NCI-H526 (cell line): ENCODE measurements around the gene DPH6.
"Not testable (repeated sequence)": the region's sequence is repeated elsewhere in the genome, so short reads cannot be mapped to it uniquely, and the experiment has no call there.

ENCODE experiments used
- DNase-seq, 2 experiments: peaks; one replicate each; lab custom pipeline; 2025; lab: John Stamatoyannopoulos, UW

DPH6 gene, protein sequence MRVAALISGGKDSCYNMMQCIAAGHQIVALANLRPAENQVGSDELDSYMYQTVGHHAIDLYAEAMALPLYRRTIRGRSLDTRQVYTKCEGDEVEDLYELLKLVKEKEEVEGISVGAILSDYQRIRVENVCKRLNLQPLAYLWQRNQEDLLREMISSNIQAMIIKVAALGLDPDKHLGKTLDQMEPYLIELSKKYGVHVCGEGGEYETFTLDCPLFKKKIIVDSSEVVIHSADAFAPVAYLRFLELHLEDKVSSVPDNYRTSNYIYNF

DNA sequence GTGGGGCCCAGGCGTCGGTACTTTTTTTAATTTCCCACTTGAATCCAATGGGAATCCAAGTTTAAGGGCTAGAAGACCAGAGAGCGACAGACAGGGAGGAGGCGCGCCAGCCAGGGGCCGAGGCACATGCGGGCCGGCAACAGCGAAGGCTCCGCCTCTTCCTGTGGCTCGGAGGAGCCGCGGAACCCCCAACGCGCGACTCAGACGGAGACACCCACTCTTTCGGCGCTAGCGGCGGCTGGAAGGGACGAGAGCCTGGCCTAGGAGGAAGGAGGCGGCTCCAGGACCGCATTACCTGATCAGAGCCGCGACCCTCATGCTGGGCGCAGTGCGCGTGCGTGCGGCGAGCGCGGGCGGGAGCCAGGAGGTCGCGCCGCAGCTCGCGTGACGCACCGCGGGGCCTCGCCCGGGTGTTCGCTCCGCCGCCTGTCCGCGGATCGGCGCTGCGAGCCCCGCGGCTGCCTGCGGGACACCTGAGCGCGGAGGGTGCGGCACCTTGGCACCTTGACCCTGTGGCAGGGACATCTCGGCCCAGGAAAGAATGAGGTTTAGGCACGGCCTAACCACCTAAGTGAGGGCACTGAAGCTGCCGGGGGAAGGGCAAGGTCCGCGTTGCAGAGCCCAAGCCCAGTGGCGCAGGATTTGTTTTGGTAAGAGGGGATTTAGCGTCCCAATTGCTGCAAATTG lies at the start of gene DPH6:
Gene DPH6, minus strand, starts transcription at position 342 of the 687 bp plus-strand sequence. Its CDS starts 24 bp downstream, at position 318.
- peak; percentile 58 to 96 for DNase-seq

DNA sequence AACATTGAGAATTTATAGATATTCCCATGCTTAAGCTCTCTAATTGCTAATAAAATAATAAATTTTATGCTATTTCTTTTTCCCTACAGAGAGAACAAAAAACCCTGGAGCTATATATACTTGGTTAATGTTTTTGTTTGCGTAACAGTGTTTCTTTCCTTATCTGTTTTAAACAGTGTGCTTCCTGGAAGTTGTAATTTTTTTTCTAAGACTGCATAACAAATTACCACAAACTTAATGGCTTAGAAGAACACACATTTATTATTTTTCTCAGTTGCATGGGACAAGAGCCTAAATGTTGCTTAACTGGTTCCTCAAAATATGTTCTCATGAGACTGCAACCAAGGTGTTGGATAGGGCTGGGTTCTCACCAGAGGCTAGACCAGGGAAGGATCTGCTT lies 49.7 kb upstream of the DPH6 start:
- DNase-seq: no peak

DNA sequence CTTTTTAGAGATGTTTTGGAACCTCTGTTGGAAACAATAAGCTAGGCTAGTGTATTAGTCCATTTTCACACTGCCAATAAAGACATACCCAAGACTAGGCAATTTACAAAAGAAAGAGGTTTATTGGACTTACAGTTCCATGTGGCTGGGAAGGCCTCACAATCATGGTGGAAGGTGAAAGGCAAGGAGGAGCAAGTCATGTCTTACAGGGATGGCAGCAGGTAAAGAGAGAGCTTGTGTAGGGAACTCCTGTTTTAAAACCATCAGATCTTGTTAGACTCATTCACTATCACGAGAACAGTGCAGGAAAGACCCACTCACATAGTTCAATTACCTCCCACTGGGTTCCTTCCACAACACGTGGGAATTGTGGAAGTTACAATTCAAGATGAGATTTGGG lies 46.0 kb upstream of the DPH6 start:
- not testable (repeated sequence) for DNase-seq

DNA sequence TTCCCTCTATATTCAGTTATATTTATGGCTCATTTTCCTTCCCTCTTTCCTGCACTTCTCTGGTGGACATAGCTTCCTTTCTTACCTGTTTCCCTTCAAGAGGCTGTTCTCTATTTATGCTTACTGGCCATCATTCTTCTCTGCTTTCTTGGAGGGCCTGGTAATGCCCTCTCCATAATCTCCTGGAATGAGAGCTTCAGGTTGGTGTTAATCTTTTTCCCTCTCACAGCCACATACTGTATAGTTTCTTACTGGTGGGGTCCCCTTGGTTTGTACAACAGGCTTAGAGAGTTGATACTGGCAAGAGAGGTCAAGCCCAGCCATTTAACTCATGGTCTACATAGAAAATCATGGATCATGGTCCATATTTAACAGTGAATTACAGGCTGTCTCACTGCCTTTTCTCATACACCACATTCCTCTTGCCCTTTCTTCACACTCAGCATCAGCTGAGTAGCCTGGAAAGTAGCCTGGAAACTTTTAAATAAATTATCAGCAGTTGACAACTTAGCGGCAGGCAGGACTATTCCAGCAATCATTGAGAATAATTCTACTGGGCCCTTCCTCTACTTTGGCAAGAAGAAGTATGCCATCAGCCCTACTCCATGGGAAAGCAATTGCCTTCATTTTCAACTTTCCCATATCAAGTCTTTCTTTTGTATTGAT lies 38.0 kb upstream of the DPH6 start:
- DNase-seq: no peak

DNA sequence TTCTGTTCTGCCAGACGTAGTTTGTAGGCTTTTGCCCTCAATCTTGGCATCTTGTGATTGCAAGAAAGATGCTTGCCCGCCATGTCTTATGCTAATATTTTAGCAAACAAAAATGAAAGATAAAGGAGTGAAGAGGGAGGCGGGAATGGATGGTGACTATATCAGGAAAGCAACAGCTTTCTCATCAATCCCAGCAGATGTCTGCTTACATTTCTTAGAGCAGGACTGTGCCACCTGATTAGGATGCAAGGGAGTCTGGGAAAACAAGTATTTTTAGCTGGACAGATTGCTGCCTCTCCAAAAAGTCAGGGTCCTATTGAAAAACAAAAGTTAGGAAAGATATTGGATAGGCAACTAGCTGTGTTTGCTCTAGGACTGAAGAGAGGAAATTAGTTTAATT lies 34.6 kb upstream of the DPH6 start:
- no peak for DNase-seq

DNA sequence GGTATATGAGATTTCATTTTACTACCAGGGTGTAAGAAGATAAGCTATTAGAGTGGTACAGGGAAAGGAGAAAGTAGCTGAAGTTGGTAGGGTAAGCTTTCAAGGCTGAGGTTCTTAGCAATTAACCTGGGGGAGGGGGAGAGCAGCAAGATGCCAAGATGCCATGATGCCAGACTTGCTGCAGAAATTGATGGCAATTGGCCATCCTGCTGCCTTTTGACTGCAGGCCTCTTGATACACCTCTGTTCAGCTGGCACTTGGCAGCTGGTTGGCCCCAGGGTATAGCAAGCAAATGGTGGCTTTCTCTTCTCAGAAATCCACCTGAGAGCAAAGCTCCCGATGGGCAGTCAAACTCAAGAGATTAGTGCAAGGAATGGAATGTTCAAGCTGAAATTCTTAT lies 21.4 kb upstream of the DPH6 start:
- DNase-seq: no peak

DNA sequence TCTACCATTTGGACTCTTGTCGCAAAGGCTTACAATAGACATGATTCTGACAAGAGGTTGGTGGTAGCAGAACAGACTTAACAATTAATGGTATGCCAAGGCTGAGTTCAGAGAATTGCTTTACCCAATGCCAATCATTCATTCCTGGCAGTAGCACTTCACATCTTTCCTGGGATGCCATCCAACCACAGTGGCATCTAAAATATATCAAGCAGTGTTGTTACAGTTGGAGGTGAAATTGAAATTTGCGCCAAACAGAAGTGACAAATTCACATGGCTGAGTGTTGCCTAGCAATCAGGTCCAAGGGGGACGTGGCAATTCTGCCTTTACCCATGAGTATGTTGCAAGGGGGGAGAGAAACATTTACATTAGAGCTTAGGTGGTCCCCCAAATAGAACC lies 21.0 kb upstream of the DPH6 start:
- DNase-seq: no peak

DNA sequence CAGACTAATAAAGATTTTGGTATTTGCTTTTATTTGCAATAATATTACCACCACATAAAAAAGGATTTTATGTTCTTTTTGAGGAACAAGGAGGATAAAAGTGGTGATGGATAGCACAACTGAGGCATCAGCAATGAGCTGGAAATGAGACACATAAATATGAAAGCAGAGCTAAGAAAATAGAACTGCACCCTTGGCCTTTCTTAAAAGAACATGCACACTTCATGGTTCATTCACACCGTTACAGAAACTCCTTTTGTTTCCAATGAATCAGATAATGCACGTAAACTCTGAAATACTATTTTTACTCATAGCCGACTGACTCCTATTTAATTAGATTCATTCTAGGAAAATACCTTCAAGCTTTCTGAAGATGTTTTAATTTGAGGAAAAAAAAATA lies 19.9 kb upstream of the DPH6 start:
- DNase-seq: no peak

DNA sequence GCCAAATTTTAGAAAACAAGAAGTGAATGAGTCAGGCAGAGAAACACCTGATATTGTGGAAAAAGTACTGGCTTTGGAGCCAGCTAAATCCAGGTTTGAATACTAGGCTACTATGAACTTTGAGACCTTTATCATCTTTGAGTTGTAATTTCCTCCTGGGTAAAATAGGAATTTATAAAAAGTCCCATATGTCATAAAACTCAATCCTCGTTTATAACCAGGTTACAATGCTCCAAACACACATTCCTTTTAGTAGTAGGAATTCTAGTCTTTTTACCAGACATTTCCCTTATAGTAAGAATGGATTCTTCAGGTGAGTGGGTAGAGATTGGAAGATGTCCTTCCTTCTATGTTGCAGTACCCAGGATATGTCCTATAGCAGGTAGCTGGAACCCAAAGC lies 16.7 kb upstream of the DPH6 start:
- DNase-seq: no peak

DNA sequence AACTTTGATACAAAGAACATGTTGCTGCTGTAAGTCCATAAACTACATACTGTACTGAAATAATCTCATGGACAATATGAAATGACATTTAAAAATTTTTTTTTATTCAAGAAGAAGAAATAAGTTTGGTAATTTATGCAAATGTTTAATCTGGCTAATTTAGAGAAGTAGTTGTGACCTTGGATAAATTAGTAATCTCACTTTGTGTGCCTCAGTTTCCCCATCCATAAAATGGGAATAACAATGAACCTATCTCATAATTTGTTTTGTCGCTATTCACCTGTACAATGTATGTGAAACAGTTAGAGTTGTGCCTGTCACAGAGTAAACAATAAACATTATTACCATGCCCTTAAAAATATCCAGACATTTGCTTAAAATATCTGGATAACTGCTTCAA lies 15.3 kb upstream of the DPH6 start:
- no peak for DNase-seq

DNA sequence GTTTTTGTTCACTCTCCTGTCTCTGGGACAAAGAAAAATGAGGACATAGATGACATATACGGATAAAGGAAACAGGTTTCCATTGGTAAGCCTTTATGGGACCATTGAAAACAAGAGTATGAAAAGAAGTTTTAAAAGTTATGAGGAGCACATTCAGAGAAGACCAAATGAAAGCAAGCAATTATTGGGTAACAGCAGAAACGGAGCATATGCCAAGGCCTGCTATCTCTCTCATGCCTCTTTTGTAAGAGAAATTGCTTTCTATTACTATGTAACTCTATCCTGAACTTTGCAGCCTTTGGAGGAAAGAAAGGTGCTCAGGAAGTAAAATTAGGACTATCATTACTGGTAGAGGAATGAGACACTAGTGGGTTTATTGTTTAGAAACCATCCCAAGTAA lies 14.9 kb upstream of the DPH6 start:
- no peak for DNase-seq

DNA sequence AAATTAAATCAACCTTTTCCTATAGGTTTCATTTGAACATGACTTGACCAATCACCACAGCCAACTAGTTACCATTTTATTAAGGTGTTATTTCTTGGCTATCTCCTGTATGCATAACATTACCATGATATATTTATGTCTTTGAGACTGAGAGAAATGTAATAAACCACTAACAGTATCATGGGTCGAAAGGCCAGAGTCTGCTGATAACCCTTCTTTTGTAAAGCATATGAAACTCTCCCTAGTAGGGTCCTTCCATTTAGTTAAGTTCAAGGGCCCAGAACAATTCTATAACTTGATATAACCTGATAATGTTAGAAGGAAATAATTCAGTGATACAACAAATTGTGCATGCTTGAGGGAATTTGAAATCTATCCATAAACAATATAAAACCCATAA lies 14.3 kb upstream of the DPH6 start:
- DNase-seq: no peak

DNA sequence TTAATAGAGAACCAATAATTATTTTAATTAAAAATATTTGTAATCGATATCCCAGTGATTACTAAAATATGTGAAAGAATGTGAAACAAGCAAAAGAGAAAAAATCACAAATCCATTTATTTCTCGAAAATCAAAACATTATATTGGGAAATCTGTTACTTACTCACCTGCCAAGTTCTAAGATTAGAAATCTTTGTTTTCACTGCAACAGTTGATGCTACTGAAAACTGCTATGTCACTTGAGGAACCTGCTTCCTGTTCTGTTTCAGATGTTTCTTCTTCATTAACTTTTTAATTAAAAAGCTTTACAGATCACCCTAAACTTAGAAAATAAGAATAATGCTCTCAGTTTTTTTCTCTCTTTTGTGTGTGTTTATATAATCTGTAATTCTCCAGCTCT lies 13.7 kb upstream of the DPH6 start:
- no peak for DNase-seq

DNA sequence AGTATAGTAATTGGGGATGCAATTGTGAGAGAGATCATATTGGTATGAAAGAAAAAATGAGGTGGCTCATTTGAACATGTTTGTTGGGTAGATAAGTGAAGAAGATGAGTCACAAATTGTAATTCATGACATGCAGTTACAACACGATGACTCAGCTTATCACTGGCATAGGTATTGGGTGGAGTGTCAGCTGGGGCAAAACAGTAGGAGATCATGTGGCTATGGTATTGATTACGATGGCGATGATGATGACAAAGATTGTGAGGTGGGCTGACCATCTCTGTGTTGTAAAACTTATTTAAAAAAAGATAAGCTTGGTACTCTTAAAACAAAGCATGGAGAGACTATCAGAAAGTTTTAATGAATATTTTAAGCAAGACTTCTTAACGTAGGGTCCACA lies 11.6 kb upstream of the DPH6 start:
- no peak for DNase-seq

DNA sequence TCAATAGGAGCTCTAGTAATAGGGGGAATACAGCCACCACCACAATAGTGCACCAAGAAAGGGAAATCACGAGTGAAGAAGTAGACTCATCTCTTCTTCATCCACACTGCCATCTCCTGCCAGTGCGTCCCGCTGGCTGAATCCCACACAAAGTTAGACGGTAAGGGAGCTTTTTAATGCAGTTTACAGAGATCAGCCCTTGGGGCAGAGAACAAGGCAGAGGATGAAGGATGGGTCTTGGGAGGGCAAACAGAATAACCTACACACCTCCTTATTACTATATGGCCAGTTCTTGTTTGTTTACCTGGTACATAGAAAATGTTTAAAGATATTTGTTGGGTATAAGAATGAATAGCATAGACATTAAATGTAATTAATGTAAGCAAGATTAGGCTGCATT lies 11.0 kb upstream of the DPH6 start:
- DNase-seq: no peak

DNA sequence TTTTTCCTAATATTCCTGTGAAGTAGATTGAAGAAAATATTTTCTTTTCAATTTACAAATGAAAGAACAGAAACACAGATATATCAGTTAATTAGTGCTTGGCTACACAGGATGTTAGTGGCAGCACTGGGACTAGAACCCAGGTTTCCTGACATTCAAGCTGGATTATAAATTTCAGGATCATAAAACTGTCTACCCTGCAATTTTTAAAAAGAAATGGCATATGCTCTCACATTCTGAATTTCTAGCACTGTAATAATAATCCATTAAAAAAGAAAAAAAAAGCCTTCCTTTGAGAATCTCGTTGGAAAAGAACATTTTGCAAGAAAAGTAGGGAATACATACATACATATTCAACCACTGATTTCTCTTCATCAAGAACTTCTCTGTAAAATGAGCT lies 9.3 kb upstream of the DPH6 start:
- DNase-seq: no peak

DNA sequence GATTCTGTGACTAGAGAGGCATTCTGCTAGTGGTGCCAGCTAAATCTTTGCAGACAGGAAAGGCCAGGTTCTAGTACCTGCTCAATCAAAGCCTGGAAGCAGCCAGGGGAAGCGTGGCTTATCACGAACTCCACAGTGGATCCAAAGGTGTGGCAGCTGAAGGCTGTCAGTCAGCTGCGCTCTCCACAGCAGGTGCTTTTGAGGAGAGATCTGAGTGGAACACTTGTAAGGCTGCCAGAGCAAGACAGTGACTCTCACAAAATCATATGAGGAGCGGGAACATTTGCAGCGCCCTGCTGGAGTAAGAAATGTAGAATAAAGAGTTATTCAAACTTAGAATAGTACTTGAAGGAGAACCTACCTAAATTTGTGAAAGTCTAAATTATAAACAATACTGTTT lies 5.0 kb upstream of the DPH6 start:
- no peak for DNase-seq

DNA sequence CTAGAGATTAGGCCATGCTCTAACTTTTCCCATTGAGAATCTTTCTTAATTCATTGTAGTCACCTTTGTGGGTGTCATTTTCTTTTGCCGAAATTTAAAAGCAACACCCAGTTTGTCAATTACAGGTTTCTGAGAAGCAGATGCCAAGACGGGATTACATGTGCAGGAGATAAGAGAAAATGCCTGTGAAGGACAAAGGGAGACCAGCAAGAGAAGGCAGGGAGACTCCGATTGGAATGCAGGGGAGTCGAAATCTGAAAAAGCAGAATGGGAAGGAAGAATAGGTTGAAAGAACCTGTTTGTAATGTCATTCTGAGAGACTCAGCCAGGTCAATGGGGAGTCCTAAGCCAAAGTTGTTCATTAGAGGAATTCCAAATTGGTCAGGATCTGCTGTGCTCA lies 3.6 kb upstream of the DPH6 start:
- DNase-seq: no peak

DNA sequence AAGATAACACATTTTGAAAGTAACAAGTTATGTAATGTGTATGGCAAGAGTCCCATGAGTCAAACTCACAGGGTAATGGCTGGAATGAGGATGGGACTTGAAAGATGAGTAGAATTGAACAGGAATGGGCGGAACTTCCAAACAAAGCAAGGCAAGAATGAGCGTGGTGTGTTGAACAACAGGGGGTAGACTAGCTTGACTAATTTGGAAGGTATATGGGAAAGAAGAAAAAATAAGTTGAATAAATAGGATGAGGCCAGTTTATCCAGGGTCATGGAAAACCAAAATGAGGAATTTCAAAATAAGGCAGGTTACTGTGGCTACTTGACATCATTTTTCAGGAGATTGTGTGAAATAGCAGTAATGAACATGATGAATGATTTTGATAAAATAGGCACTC lies 2.5 kb upstream of the DPH6 start:
- no peak for DNase-seq

DNA sequence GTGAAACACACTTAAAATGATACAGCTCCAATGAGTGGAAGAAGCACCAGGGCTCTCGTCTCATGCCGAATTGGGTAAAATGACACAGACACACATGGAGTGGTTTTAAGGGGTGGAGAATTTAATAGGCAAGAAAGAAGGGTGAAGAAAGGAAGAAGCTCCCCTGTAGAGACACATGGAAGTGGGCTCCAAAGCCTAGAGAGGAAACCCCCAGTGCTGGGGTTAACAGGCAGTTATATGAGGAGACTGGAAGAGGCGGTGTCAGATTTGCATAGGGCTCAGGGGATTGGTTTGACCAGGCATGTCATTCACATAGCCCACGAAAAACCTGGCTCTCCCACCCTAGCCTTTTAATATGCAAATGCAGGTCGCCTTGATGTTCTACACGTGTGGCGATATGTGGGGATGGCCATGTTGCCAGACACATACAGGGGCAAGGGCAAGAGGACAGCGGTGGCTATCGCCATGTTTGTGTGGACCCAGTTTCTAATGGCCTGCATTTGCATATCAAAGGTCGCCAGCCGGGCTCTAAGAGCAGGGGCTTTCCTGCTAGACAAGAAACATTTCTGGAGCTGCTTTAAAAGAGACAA lies 1.9 kb upstream of the DPH6 start:
- peak in 1 of 2 experiments; percentile 24 for DNase-seq

DNA sequence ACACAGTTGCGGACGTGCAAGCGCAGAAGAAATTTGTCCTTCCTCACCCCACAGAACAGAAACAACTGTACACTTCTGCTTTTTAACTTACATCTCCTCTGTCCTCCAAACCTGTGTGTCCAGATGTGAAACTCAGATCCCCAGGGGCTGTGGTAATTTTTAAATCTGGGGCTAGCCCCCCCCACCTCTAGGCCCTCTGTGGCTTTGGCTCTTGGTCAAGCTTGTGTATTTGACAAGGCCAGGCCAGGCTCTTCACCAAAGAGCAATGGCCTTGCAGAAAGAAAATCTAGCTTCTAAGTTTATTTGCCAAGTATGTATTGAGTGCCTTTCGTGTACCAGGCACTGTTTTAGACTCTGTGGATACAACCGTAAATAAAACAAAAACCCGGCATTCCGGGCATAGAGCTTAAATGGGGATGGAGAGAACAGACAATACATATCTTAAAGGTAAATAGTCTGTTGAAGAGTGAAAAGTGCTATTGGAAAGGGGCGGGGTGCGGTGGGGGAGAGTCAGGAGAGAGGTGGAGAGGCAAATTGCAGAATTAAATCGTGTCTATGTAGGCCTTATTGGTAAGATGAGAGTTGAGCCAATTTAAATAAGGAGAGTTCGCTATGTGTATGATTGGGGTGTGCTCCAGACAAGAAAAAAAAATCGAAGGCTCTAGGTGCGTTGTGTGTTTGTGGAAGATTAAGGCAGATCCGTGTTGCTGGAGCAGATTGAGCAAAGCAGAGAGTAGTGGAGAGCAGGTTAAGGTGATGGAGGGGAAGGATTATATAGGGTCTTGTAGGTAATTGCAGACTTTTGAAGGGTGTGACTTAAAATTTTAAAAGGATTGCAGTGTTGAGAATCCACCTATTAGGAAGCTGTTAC lies 781 bp upstream of the DPH6 start:
- peak in 1 of 2 experiments; percentile 30 for DNase-seq

DNA sequence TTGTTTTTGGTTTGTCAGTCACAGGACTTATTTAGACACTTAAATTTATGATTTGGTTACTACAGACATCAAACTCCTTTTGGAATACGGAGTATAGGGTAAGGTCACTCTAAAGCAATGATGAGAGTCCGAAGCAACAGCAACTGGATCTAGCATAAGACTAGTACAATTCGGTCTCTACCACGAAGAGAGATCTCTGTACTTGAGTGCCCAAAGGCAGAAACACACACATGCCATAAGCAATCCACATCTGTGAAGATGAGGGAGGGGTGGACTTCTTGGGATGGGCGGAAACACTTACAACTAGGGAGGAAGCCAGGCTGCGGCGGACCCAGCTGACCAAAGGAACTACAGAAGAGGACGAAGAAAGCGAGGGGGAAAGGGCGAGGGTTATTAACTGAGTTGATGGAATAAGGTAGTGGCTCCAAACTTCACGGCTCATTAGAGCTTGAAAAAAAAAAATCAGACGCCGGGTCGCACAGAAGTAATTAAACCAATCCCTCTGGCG lies 595 bp downstream of the DPH6 start:
- DNase-seq: peak in 1 of 2 experiments; percentile 51
